ENCODE data around the gene ERRFI1. TPM values are rescaled to one million over a fixed set of nuclear protein-coding genes. Genes with fewer than 3 reads are reported as not detected.

The ERRFI1 gene, protein sequence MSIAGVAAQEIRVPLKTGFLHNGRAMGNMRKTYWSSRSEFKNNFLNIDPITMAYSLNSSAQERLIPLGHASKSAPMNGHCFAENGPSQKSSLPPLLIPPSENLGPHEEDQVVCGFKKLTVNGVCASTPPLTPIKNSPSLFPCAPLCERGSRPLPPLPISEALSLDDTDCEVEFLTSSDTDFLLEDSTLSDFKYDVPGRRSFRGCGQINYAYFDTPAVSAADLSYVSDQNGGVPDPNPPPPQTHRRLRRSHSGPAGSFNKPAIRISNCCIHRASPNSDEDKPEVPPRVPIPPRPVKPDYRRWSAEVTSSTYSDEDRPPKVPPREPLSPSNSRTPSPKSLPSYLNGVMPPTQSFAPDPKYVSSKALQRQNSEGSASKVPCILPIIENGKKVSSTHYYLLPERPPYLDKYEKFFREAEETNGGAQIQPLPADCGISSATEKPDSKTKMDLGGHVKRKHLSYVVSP
- total RNA-seq: 39.7 and 87.7 TPM in 2 replicates

DNA sequence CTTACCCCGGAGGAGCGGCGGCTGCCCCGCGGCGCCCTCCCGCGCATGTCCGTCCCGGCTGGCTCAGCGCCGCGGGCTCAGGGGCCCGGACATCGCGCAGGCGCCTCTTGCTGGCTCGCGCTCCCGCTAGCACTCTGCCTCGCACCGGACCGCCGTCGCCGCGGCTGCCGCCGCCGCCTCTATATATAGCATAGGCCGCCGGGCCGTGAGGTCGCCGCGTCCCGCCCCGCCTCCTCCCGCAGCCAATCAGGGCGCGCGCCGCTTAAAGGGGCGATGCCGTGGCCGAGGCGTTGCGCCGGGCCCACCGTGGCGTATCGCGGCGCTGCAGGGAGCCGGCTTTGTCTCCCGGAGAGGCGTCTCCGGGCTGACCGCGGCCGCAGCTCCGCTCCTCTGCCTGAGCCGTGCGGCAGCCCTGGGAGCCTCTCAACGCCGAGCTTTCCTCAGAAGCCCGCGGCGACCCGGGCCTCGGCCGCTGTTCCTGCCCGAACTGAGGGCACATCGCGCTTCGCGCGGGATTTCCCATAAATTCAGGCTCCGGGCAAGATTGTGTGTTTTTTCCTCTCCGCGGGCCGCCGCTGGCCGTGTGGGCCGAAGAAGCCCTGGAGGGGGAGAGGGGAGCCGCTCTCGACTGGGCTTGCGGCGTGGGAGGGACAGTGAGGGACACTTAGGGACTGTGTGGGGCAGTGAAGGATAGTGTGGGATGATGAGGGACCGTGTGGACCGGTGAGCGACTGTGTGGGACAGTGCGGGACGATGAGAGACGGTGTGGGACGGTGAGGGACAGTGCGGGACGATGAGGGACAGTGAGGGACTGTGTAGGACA is at the start of gene ERRFI1:
ERRFI1 (minus strand) TSS at position 157 of the 823 bp plus-strand sequence. CDS start 10,690 bp downstream, outside the sequence.

Other genes starting within 250 kb of the ERRFI1 start
- gene PER3, start 242.0 kb downstream of the ERRFI1 start, total RNA-seq: 2.3 and 2.9 TPM in 2 replicates
- gene UTS2, start 173.2 kb downstream of the ERRFI1 start, total RNA-seq: 0.56 TPM in 1 of 2 replicates, not detected in the other
- 0.19 and 0.28 TPM in 2 replicates for gene TNFRSF9, start 85.5 kb downstream of the ERRFI1 start, total RNA-seq
- 224 and 398 TPM in 2 replicates for gene PARK7, start 64.6 kb downstream of the ERRFI1 start, total RNA-seq